Measurements from ENCODE around the gene EZR.

- no peak for TF ChIP-seq CTCF (IDR thresholded peaks at IDR 0.05)
- TF ChIP-seq POLR2A (IDR thresholded peaks at IDR 0.05): no peak
These were observed 82.0 kb downstream of the EZR start for GRCh38 chr6:158737082-158737709.
